Measurements from ENCODE around the gene FMN2.

DNA sequence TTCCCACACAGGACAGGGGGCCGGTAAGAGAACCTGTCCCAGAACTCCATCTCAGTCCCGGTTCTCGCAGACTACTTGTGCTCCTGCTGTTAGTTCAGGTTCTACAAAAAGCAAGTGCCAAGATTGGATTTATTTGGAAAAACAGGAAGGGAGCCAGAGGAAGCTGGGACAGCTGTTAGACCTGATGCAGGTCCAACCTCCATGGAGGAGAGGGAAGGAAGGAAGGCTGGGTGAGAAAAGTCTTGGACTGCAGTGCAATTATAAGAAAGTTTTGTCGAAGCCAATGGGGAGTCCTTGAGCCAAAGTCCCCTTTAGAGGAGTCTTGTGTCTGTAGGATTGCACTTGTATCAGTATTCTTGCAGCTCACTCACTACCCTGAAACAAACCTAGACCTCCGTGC lies 329.1 kb downstream of the FMN2 start:
- TF ChIP-seq, protein P1, sequence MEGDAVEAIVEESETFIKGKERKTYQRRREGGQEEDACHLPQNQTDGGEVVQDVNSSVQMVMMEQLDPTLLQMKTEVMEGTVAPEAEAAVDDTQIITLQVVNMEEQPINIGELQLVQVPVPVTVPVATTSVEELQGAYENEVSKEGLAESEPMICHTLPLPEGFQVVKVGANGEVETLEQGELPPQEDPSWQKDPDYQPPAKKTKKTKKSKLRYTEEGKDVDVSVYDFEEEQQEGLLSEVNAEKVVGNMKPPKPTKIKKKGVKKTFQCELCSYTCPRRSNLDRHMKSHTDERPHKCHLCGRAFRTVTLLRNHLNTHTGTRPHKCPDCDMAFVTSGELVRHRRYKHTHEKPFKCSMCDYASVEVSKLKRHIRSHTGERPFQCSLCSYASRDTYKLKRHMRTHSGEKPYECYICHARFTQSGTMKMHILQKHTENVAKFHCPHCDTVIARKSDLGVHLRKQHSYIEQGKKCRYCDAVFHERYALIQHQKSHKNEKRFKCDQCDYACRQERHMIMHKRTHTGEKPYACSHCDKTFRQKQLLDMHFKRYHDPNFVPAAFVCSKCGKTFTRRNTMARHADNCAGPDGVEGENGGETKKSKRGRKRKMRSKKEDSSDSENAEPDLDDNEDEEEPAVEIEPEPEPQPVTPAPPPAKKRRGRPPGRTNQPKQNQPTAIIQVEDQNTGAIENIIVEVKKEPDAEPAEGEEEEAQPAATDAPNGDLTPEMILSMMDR (IDR thresholded peaks at IDR 0.05; ENCODE audit: insufficient read depth, low read length, poor library complexity, severe bottlenecking), result no peak
- no peak for TF ChIP-seq EZH2phosphoT487 (conservative IDR thresholded peaks at IDR 0.05; ENCODE audit: low read length)

All from SU-DHL-6 (cell line).